COR-L47 (cell line): ENCODE results near the gene XXYLT1.
A peak's percentile ranks its signal among the peaks of the same experiment; 100 is the strongest.

Experiments
- DNase-seq: peaks from one replicate; lab custom pipeline; 2025; lab: John Stamatoyannopoulos, UW

The XXYLT1 gene

DNA sequence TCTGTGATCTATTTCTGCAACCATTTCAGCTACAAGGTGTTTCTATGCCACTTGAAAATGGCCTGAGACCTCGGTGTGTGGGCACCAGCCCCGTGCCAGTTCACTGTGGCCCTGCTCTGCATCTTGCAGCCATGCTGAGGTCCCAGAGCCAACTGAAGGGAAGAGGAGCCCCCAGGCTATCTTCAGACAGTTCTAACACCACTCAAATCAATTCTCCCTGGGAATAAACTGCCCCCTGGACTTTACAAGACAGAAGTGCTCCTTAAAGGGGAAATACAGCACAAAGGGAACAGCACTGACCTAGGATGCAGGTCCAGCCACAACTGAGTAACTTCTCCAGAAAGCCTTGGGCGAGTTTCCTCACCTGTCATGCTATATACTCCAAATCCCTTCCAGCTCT lies 3.9 kb downstream of the XXYLT1 start:
- DNase-seq = no peak

DNA sequence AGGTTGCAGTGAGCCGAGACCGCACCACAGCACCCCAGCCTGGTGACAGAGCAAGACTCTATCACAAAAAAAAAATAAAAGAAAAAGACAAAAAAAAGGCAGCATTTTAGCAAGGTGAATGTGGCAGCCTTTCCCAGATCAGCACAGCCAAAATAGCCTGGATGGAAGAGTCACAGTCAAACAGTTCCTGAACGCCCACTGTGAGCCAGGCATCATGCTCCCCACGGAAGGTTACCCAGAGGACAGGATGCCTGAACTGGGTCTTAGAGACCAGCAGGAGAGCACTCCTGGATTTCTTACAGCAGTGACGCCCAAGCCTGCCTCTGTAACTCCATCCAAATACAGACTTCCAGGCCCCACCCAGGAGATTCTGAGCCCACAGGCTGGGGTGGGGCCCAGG lies 4.5 kb downstream of the XXYLT1 start:
- no peak for DNase-seq

DNA sequence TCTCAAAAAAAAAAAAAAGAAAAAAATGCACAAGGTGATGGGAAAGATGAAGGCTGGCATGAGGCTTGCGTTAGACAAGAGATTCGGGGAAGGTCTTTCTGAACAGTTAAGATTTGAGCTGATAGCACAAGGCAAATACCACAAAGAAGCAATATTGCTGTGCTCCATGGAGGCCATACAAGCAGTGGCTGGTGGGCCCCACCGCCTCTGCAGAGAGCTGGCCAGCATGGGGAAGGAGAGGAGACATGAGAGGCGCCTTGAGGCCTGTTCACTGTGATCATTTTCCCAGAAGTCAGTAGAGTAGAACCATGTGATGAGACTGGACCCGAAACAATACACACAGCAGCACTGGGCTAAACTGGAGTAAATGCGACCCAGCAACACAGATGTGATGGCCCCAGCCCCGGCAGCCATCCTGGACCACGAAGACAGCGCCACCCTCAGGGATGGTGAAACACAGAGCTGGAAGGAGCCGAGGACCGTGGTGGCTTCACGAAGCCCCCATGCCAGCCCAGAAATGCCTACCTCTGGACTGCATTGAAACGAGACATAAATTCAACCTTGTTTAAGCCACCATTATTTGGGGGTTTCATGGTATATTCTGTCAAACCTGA lies 5.5 kb downstream of the XXYLT1 start:
- no peak for DNase-seq

DNA sequence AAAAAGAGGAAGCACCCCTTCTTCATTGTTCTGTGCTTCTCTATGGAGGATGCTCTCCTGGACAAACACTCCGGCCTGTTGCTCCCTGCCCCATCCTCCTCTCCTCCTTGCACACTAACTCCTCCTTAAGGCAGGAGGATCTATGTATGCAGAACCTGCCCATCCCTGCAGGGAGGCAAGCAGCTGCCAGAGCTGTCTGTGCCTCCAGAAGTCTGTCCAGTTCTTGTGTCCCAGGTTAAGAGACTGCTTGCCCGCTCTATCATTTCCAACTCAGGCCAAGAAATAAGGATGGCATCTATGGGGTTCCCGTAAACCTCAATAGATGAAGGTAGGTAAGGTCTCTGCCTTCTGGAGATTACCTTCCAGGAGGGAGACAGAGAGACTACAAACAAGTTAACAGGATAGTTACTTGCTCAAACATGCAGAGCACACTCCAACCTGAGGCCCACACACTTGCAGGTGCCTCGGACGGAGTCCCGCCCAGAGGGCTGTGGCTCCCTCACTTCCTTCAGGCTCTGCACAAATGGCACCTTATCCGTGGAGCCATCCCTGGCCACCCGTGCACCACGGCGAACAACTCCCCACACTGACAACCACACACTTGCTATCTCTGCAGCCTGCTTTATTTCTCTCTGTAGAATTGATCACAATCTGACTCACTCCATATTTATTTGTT lies 6.9 kb downstream of the XXYLT1 start:
- no peak for DNase-seq

GRCh38 chr3:195263193-195263924 lies 7.6 kb downstream of the XXYLT1 start:
- DNase-seq = no peak

- no peak for DNase-seq
Observed at GRCh38 chr3:195261925-195262324, 9.0 kb downstream of the XXYLT1 start.

DNA sequence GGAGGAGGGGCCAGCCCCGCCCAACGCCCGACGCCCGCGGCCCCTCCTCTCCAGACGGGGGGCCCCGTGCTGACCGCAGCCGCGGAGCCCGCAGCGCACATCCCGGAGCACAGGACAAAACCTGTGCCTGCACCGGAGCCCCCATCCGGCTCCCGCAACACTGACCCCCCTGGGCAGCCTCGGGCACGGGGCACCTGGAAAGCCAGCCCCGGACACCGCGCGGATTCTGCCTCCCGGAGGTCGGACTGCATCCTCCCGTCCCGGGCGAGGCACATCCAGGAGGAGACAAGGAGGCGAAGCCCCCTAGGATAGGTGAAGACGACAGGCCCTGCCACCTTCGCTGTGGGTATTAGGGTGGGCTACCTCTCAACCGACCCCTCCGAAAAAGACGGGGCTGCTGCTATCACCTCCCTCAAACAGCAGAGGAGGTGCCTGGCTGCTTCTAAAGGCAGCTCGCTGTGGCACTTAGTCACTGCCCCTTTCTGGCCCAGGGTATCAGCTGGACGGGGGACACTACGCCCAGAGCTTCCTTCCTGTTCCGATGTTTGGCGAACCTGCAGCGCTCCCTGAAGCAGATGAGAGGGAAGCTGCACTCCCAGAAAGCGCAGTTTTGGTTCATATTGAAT lies 10.6 kb downstream of the XXYLT1 start:
- no peak for DNase-seq

DNA sequence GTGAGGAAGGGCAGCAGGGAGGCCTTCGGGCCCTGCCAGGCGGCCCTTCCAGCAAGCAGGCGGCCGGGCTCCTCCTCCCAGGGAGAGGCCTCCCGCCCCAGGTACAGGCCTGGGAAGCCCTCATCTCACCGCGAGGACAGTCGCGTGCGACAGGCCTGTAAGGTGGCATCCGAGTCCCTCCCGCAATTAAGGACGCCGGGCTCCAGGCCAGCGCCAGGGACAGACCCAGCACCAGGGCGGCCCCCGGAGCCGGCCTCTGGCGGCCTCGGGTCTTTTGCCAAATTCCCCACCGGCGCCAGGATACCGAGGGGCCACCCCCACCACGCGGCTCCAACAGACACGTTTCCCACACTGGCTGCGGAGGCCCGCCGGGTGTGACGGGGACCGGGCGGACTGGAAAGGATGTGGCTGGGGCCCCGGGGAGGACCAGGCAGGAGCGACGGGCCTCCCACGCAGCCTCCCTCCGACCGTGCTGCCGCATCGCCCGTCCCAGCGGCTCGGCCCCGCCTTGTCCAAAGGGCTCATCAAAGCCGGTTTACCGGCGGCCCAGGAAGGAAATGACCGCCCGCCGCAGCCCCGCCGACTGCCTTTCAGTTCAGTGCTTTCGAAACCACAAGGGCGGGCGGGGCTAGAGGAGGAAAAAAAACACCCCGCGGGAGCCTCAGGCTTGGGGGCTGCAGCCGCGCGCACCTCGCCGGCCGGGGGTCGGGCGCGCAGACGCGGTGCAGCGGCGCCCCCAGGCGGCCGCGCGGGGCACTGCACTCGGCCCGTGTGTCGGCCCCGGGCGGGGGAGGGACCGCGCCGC lies 11.3 kb downstream of the XXYLT1 start:
- DNase-seq = peak; percentile 92

DNA sequence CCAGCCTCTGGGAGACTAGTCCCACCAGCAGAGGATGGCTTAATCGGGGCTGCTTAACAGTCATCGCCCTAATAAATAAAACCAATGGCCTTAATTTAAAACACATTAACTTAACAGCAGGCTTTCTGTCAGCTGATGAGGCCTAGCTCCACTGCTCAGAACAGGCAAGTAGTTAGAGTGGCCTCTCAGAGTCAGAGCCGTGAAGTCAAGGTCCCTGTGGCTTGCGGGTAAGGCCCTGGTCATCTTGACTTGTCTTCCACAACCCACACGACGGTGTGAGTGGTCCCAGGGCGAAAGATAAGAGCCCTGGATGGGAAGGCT lies 11.8 kb downstream of the XXYLT1 start:
- no peak for DNase-seq

GRCh38 chr3:195258449-195259153 lies 12.4 kb downstream of the XXYLT1 start:
- DNase-seq = peak; percentile 25

- DNase-seq = no peak
Observed at GRCh38 chr3:195257454-195258448, 13.2 kb downstream of the XXYLT1 start.

- no peak for DNase-seq
Observed at GRCh38 chr3:195256639-195257453, 14.1 kb downstream of the XXYLT1 start.

GRCh38 chr3:195255571-195256501 lies 15.1 kb downstream of the XXYLT1 start:
- no peak for DNase-seq

DNA sequence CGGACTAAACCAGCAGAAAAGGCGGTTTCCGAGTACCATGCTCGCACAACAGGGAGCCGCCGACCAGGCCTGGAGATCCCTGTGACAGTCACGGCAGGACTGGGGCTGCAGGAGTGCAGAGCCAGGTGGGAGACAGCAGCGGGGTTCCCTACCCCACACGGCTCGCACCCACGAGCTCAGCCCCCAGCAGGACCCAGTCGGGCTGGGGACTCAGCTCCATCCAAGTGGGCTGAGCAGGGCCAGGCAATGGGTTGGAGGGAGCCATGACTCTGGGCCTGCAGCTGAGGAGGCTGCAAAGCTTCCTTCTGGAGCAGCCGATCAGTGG lies 15.8 kb downstream of the XXYLT1 start:
- no peak for DNase-seq

GRCh38 chr3:195254454-195255175 lies 16.3 kb downstream of the XXYLT1 start:
- no peak for DNase-seq

GRCh38 chr3:195253923-195254432 lies 17.0 kb downstream of the XXYLT1 start:
- DNase-seq = no peak

- DNase-seq = no peak
Observed at GRCh38 chr3:195251336-195252065, 19.5 kb downstream of the XXYLT1 start.
